Lung (tissue), 12 donors: ENCODE measurements around the gene PARVA. TPM values are rescaled to one million over a fixed set of nuclear protein-coding genes. Genes with fewer than 3 reads are reported as not detected.

ENCODE experiments used
- ATAC-seq: fragments of 200-7000 bp; cut with Tn5 transposase; one replicate; pipeline ENCODE4 v1.9.1; 2020; ENCODE audit warnings: moderate number of reproducible peaks; ENCODE audit not compliant: insufficient read depth, low FRiP score
- DNase-seq, 3 donors: peaks; one replicate each; pipeline ENCODE4 v3.0.0-alpha.2; 2013 to 2017
- H3K27ac ChIP-seq, 2 donors: one replicate each; pipeline ENCODE4 v1.5.1; 2013; ENCODE audit warnings: mild to moderate bottlenecking in 2 of 2, moderate library complexity in 2 of 2, control low read depth in 1 of 2, inconsistent platforms in 1 of 2, low read depth in 1 of 2, low read length in 1 of 2
- H3K27me3 ChIP-seq, 3 donors: one replicate each; pipeline ENCODE4 v1.5.1; 2013; ENCODE audit warnings: low read length in 2 of 3; ENCODE audit not compliant: control insufficient read depth in 3 of 3, insufficient read depth in 3 of 3
- H3K36me3 ChIP-seq, 4 donors: one replicate each; pipeline ENCODE4 v1.5.1; 2013; ENCODE audit warnings: low read length in 4 of 4, mild to moderate bottlenecking in 1 of 4, moderate library complexity in 1 of 4; ENCODE audit not compliant: control insufficient read depth in 4 of 4, insufficient read depth in 4 of 4
- H3K4me1 ChIP-seq, 5 donors: one replicate each; pipeline ENCODE4 v1.5.1; 2013; ENCODE audit warnings: low read length in 5 of 5, mild to moderate bottlenecking in 2 of 5, moderate library complexity in 1 of 5; ENCODE audit not compliant: control insufficient read depth in 5 of 5, insufficient read depth in 5 of 5
- H3K4me3 ChIP-seq: one replicate; pipeline ENCODE4 v1.5.1; 2013; ENCODE audit warnings: mild to moderate bottlenecking, control low read depth, moderate library complexity
- H3K9ac ChIP-seq, 2 donors: one replicate each; pipeline ENCODE4 v1.5.1; 2013; ENCODE audit warnings: low read length in 2 of 2, control low read depth in 1 of 2; ENCODE audit not compliant: insufficient read depth in 1 of 2
- H3K9me3 ChIP-seq, 4 donors: one replicate each; pipeline ENCODE4 v1.5.1; 2013; ENCODE audit warnings: low read length in 3 of 4, mild to moderate bottlenecking in 1 of 4, moderate library complexity in 1 of 4; ENCODE audit not compliant: control insufficient read depth in 4 of 4, insufficient read depth in 3 of 4
- CTCF ChIP-seq: IDR thresholded peaks from 2 replicates; pipeline ENCODE4 v1.5.1; 2012; ENCODE audit warnings: mild to moderate bottlenecking; ENCODE audit errors: control extremely low read depth, extremely low read depth
- WGBS, 2 donors: extraction: QIAGEN DNeasy Blood & Tissue Kit; methylation state at CpG; one replicate each; pipeline ENCODE4 v1.1.7; 2013; 5-methylcytosine and 5-hydroxymethylcytosine counted together
- polyA plus RNA-seq, 2 donors: library from polyadenylated mRNA; stranded (reverse); fragments of 200-250 nt; gene quantifications; one replicate each; pipeline ENCODE4 v1.2.1, GENCODE V29; 2013
- total RNA-seq, 2 donors: library from RNA; depleted of rRNA in 1 of 2; stranded (reverse); fragments of >200 nt in 1 of 2; gene quantifications; one replicate each; pipeline ENCODE4 v1.2.1, GENCODE V29; 2014 to 2021
- donor health status: control.
- donor health status: control.
- donor health status: Bipolar disorder and iron deficiency.
- donor health status: healthy.
- donor health status: DM: yes; HTN: yes; CAD: no.

PARVA gene
- total and polyA plus RNA-seq, 4 donors: 19.9 to 71.6 (median 36.2) TPM

- H3K4me3 ChIP-seq: no peak overlapping the region
- ATAC-seq (no peak), DNase-seq (peak; percentile 30 to 74 (median 64))
- peaks cover 0 to 10% (median 0%) of the 10 kb centered on the region in 5 donors for H3K4me1 ChIP-seq
- no peak overlapping the region for H3K27ac ChIP-seq
- H3K9me3 ChIP-seq: peaks cover 0 to 3% (median 0%) of the 10 kb centered on the region in 4 donors
- no peak for TF ChIP-seq CTCF
- peaks cover 5 to 24% (median 16%) of the 10 kb centered on the region in 4 donors for H3K36me3 ChIP-seq
- no peak overlapping the region for H3K9ac ChIP-seq
- H3K27me3 ChIP-seq: no peaks in the 10 kb centered on the region
- 70 to 76% methylated on average over 6 of the region's 6 CpGs for WGBS, 2 donors
Measured at GRCh38 chr11:12496181-12497025, 119.0 kb downstream of the PARVA start.

GRCh38 chr11:12497431-12497830, 120.1 kb downstream of the PARVA start:
- H3K9ac ChIP-seq: no peak overlapping the region
- no peak overlapping the region for H3K27ac ChIP-seq
- ATAC-seq (no peak), DNase-seq (no peak)
- H3K4me1 ChIP-seq: peaks cover 0 to 10% (median 0%) of the 10 kb centered on the region in 5 donors
- H3K9me3 ChIP-seq: peaks cover 0 to 3% (median 0%) of the 10 kb centered on the region in 4 donors
- no peaks in the 10 kb centered on the region for H3K27me3 ChIP-seq
- H3K4me3 ChIP-seq: no peak overlapping the region
- WGBS, 2 donors: 84 to 87% methylated on average over 7 of the region's 7 CpGs
- peaks cover 5 to 24% (median 17%) of the 10 kb centered on the region in 4 donors for H3K36me3 ChIP-seq
- TF ChIP-seq CTCF: no peak

GRCh38 chr11:12499071-12499470, 121.7 kb downstream of the PARVA start:
- no peak overlapping the region for H3K9ac ChIP-seq
- ATAC-seq (no peak), DNase-seq (no peak)
- H3K4me1 ChIP-seq: peaks cover 0 to 10% (median 6%) of the 10 kb centered on the region in 5 donors
- 95 to 100% methylated on average over 3 of the region's 3 CpGs for whole genome bisulfite sequencing, 2 donors
- peaks cover 0 to 1% (median 0%) of the 10 kb centered on the region in 4 donors for H3K9me3 ChIP-seq
- H3K27ac ChIP-seq: no peak overlapping the region
- H3K27me3 ChIP-seq: no peaks in the 10 kb centered on the region
- H3K4me3 ChIP-seq: no peak overlapping the region
- peaks cover 8 to 24% (median 18%) of the 10 kb centered on the region in 4 donors for H3K36me3 ChIP-seq
- no peak for TF ChIP-seq CTCF
